ENCODE measurements around the gene OR52W1.

OR52W1 gene, protein sequence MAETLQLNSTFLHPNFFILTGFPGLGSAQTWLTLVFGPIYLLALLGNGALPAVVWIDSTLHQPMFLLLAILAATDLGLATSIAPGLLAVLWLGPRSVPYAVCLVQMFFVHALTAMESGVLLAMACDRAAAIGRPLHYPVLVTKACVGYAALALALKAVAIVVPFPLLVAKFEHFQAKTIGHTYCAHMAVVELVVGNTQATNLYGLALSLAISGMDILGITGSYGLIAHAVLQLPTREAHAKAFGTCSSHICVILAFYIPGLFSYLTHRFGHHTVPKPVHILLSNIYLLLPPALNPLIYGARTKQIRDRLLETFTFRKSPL

DNA sequence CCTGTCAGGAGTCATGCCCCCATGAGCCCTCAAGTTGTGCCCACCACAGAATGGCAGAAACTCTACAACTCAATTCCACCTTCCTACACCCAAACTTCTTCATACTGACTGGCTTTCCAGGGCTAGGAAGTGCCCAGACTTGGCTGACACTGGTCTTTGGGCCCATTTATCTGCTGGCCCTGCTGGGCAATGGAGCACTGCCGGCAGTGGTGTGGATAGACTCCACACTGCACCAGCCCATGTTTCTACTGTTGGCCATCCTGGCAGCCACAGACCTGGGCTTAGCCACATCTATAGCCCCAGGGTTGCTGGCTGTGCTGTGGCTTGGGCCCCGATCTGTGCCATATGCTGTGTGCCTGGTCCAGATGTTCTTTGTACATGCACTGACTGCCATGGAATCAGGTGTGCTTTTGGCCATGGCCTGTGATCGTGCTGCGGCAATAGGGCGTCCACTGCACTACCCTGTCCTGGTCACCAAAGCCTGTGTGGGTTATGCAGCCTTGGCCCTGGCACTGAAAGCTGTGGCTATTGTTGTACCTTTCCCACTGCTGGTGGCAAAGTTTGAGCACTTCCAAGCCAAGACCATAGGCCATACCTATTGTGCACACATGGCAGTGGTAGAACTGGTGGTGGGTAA, at the start of gene OR52W1:
OR52W1 (plus strand) TSS at position 51 of the 637 bp plus-strand sequence; CDS start at position 51, 0 bp downstream.
- H3K4me3 ChIP-seq (ENCODE audit: low read depth, low read length): no peak within 1 kb of the TSS
- in situ Hi-C loops (cut with HindIII; ENCODE audit: low sequenced_read_pairs): no loop called here
- DNase-seq (ENCODE audit: low read depth, low spot score): no peak
- TF ChIP-seq, protein P1, sequence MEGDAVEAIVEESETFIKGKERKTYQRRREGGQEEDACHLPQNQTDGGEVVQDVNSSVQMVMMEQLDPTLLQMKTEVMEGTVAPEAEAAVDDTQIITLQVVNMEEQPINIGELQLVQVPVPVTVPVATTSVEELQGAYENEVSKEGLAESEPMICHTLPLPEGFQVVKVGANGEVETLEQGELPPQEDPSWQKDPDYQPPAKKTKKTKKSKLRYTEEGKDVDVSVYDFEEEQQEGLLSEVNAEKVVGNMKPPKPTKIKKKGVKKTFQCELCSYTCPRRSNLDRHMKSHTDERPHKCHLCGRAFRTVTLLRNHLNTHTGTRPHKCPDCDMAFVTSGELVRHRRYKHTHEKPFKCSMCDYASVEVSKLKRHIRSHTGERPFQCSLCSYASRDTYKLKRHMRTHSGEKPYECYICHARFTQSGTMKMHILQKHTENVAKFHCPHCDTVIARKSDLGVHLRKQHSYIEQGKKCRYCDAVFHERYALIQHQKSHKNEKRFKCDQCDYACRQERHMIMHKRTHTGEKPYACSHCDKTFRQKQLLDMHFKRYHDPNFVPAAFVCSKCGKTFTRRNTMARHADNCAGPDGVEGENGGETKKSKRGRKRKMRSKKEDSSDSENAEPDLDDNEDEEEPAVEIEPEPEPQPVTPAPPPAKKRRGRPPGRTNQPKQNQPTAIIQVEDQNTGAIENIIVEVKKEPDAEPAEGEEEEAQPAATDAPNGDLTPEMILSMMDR (IDR thresholded peaks at IDR 0.05; ENCODE audit: low read depth, low read length): no peak

DNA sequence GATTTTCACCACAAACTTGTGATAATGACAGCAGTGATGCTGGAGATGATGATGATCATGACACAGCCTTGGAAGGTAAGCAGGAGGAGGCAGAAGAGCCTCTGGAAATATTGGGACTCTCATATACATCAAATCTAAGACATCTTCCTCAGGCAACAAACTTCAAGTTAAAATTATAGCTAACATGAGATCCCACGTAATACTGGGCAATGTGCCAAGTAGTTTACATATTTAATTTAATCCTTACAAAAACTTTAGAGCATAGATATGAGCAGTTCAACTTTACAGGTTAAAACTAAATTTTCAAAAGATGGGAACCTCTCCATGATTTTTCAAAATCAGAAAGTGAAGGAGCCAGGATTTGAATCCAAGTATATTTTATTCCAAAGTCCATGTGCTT, 47.9 kb upstream of the OR52W1 start:
- no peak overlapping the region for H3K4me3 ChIP-seq (ENCODE audit: low read depth, low read length)
- no peak for DNase-seq (ENCODE audit: low read depth, low spot score)
- in situ Hi-C loops (cut with HindIII; ENCODE audit: low sequenced_read_pairs): no loop called here
- TF ChIP-seq, protein P1 (IDR thresholded peaks at IDR 0.05; ENCODE audit: low read depth, low read length): no peak

DNA sequence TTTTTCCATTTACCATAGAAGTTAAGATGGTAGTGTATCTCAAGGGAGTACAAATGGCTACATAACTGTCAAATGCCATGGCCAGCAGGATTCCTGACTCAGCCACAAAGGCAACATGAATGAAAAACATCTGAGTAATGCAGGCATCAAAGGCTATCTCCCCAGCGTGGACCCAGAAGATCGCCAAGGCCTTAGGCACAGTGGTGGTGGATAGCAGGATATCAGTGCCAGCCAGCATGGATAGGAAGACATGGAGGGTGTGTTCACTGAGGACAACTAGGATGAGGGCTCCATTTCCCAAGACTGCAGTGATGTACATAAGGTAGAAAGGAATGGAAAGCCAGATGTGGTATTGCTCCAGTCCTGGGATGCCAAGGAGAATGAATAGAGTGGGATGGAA, 46.9 kb upstream of the OR52W1 start:
- TF ChIP-seq, protein P1 (IDR thresholded peaks at IDR 0.05; ENCODE audit: low read depth, low read length): no peak
- in situ Hi-C loops (cut with HindIII; ENCODE audit: low sequenced_read_pairs): no loop called here
- H3K4me3 ChIP-seq (ENCODE audit: low read depth, low read length): no peak overlapping the region
- no peak for DNase-seq (ENCODE audit: low read depth, low spot score)

DNA sequence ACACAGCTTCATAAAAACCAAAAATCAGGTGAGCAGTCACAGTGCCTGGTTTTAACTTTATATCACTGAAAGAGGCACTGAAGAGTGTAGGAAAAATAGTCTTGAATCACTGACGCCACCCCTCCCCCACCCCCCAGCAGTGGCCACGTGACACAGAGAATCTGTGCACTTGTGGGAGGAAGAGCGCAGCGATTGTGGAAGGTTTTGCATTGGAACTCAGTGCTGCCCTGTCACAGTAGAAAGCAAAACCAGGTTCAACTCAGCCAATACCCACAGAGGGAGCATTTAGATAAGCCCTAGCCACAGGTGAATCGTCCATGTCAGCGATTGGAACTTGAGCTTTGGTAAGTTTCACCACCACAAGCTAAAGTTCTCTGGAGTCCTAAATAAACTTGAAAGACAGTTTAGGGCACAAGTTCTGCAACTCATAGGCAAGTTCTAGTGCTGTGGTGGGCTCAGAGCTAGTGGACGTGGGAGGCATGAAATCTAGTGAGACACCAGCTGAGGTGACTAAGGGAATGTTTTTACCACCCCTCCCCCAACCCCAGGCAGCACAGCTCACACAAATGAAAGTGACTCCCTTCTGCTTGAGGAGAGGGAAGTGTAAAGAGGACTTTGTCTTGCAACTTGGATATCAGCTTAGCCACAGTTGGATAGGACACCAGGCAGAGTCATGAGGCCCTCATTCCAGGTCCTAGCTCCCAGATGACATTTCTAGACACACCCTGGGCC, 42.2 kb upstream of the OR52W1 start:
- H3K4me3 ChIP-seq (ENCODE audit: low read depth, low read length): no peak overlapping the region
- DNase-seq (ENCODE audit: low read depth, low spot score): no peak
- in situ Hi-C loops (cut with HindIII; ENCODE audit: low sequenced_read_pairs): no loop called here
- TF ChIP-seq, protein P1 (IDR thresholded peaks at IDR 0.05; ENCODE audit: low read depth, low read length): no peak

DNA sequence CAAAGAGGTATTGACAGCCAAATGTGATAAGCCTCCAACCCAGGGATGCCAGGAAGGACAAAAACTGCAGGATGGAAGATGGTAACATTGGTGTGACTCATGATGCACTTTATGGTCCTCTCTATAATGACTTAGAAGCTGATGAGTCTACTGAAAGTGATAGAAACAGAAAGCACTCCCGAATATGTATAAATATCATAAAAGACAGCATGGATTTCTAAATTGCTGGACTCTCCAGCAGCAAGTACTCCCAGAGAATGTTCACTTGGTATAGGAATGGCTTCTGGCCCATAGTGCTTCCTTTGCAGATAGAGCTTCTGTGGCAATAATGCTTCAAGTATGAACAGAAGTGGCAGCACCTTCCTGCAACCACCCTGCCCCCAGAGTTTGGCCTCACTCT, 28.8 kb upstream of the OR52W1 start, which contains the start of gene OR52B2:
OR52B2 (minus strand) TSS at position 101 of the 400 bp plus-strand sequence; CDS start at position 101, 0 bp downstream.
- TF ChIP-seq, protein P1 (IDR thresholded peaks at IDR 0.05; ENCODE audit: low read depth, low read length): no peak

DNA sequence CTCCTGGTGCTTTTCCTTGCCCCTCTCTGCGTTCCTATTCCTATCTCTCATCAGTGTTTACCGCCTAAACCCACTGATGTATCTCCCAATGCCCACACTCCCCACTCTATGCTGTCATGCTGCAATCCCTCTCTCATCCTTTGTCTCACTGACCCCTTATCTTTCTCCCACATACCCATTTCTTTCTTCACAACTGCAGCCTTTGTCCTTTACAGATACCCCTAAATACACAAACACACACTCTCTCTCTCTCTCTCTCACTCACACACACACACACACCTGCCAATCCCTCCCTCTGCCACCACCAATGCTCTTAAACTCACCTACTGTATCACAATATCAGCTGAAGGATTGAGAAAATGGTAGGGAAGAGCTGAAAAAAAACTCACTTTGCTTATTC, 23.6 kb upstream of the OR52W1 start:
- in situ Hi-C loops (cut with HindIII; ENCODE audit: low sequenced_read_pairs): no loop called here
- TF ChIP-seq, protein P1 (IDR thresholded peaks at IDR 0.05; ENCODE audit: low read depth, low read length): no peak
- DNase-seq (ENCODE audit: low read depth, low spot score): no peak
- H3K4me3 ChIP-seq (ENCODE audit: low read depth, low read length): no peak overlapping the region

More for the DNA sequence above, 28.8 kb upstream of the OR52W1 start, which contains the start of gene OR52B2:
- in situ Hi-C loops (cut with HindIII; ENCODE audit: low sequenced_read_pairs): no loop called here
- DNase-seq (ENCODE audit: low read depth, low spot score): no peak
- H3K4me3 ChIP-seq (ENCODE audit: low read depth, low read length): no peak within 1 kb of the TSS
